Ovary (tissue), 9 donors: ENCODE results near the gene COX4I1. TPM values are rescaled to one million over a fixed set of nuclear protein-coding genes. Genes with fewer than 3 reads are reported as not detected.

Source experiments
- DNase-seq, 5 donors: peaks; one replicate each; pipeline ENCODE4 v3.0.0-alpha.2; 2019 to 2020
- H3K27ac ChIP-seq, 2 donors: fragments of 200-600 bp; one replicate each; pipeline versions ENCODE4 v1.5.1 to v1.8.0; 2019 to 2022
- H3K27me3 ChIP-seq: fragments of 200-600 bp; one replicate; pipeline ENCODE4 v1.8.0; 2022
- H3K36me3 ChIP-seq: fragments of 200-600 bp; sonication (generic); one replicate; pipeline ENCODE4 v1.5.1; 2019
- H3K4me1 ChIP-seq: one replicate; pipeline ENCODE4 v1.8.1; 2013; ENCODE audit warnings: mild to moderate bottlenecking, moderate library complexity; ENCODE audit not compliant: insufficient read depth
- H3K4me3 ChIP-seq: fragments of 200-600 bp; sonication (generic); one replicate; pipeline ENCODE4 v1.5.1; 2017
- H3K9me3 ChIP-seq, 2 donors: fragments of 200-600 bp in 1 of 2; sonication (generic) in 1 of 2; one replicate each; pipeline versions ENCODE4 v1.5.1 to v1.8.1; 2013 to 2019; ENCODE audit warnings: mild to moderate bottlenecking in 1 of 2, moderate library complexity in 1 of 2
- EP300 ChIP-seq: sonication (generic); formaldehyde crosslinking; IDR thresholded peaks from one replicate; pipeline ENCODE4 v1.6.1; 2017; ENCODE audit warnings: antibody characterized with exemption
- POLR2A ChIP-seq: fragments of 450-650 bp; IDR thresholded peaks from one replicate; pipeline ENCODE4 v1.6.1; 2017; ENCODE audit warnings: antibody characterized with exemption, mild to moderate bottlenecking, moderate library complexity
- WGBS, 3 donors: extraction: QIAGEN DNeasy Blood & Tissue Kit in 1 of 3; methylation state at CpG; one replicate each; pipeline versions ENCODE4 v1.1.5 to v1.1.7; 2013 to 2017; 5-methylcytosine and 5-hydroxymethylcytosine counted together
- intact Hi-C, 4 donors: fragments of 100-400 bp; cut with DNase I; formaldehyde crosslinking; loops; one replicate each; pipeline versions ENCODE4 v1.11.0 to v1.15.1; 2022 to 2023
- polyA plus RNA-seq, 2 donors: library from polyadenylated mRNA; stranded (reverse); fragments of 200-250 nt in 1 of 2; fragments of 350-450 nt in 1 of 2; fragmentation: Illumina TruSeq in 1 of 2; extraction: RNeasy Lipid Tissue Mini Kit (QIAGEN cat#74804) in 1 of 2; gene quantifications; one replicate each; pipeline ENCODE4 v1.2.3, GENCODE V29; 2013 to 2014
- total RNA-seq, 7 donors: library from RNA; depleted of rRNA in 2 of 7; stranded (reverse); fragments of >200 nt in 2 of 7; fragmentation: NEBNext Ultra II Directional in 3 of 7; extraction: Animal tissue kit (Norgen Biotek cat#: 25700) in 3 of 7; gene quantifications; one replicate each; pipeline versions ENCODE4 v1.1.0 to v1.2.4, GENCODE V29; 2016 to 2023
- TF ChIP-seq, protein P1 (sequence below), 3 donors: fragments of 450-650 bp in 2 of 3; fragments of 200-600 bp in 1 of 3; IDR thresholded peaks; one replicate each; pipeline versions ENCODE4 v1.5.1 to v1.8.0; 2016 to 2022; ENCODE audit warnings: antibody characterized with exemption in 3 of 3, mild to moderate bottlenecking in 1 of 3
- donor health status: DM: no; HTN: no; CAD: no; lungs with moderate emphysema.
- donor health status: DM: no; HTN: no; CAD: no.
- donor health status: Bipolar disorder and iron deficiency.
- donor health status: DM: yes; HTN: yes; CAD: no.
- donor health status: DM: no; HTN: no; CAD: no.
- donor health status: DM: yes; HTN: yes; CAD: no.

Gene COX4I1
- total and polyA plus RNA-seq, 9 donors: 378 to 750 (median 471) TPM

DNA sequence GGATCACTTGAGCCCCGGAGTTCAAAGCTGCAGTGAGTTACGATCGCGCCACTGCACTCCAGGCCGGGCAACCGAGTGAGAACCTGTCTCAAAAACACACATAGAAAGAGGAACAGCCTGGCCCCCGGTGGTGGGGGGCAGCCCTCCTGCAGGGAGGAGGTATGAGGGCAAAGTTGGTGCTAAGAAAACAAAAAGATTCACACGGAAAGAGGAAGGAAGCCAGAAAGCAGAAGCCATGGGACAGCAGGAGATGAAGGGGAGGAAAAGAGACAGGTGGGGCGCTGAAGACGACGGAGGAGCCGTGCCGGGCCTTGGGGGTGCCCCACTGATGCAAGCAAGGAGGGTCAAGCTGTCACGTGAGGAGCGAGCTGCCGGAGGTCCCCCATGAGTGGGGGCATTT lies 40.4 kb upstream of the COX4I1 start:
- Histone ChIP-seq H3K36me3 (no peaks in the 10 kb centered on the region), H3K27ac (no peak overlapping the region), H3K4me3 (no peak overlapping the region), H3K27me3 (no peaks in the 10 kb centered on the region), H3K4me1 (no peaks in the 10 kb centered on the region), H3K9me3 (no peaks in the 10 kb centered on the region)
- intact Hi-C loops: no loop called here
- WGBS, 3 donors: 26 to 31% (median 29%) methylated on average over 16 of the region's 16 CpGs
- no peak for TF ChIP-seq POLR2A
- TF ChIP-seq, protein P1, sequence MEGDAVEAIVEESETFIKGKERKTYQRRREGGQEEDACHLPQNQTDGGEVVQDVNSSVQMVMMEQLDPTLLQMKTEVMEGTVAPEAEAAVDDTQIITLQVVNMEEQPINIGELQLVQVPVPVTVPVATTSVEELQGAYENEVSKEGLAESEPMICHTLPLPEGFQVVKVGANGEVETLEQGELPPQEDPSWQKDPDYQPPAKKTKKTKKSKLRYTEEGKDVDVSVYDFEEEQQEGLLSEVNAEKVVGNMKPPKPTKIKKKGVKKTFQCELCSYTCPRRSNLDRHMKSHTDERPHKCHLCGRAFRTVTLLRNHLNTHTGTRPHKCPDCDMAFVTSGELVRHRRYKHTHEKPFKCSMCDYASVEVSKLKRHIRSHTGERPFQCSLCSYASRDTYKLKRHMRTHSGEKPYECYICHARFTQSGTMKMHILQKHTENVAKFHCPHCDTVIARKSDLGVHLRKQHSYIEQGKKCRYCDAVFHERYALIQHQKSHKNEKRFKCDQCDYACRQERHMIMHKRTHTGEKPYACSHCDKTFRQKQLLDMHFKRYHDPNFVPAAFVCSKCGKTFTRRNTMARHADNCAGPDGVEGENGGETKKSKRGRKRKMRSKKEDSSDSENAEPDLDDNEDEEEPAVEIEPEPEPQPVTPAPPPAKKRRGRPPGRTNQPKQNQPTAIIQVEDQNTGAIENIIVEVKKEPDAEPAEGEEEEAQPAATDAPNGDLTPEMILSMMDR (IDR thresholded peaks at IDR 0.05): no peak
- TF ChIP-seq EP300: no peak
- DNase-seq: no peak

DNA sequence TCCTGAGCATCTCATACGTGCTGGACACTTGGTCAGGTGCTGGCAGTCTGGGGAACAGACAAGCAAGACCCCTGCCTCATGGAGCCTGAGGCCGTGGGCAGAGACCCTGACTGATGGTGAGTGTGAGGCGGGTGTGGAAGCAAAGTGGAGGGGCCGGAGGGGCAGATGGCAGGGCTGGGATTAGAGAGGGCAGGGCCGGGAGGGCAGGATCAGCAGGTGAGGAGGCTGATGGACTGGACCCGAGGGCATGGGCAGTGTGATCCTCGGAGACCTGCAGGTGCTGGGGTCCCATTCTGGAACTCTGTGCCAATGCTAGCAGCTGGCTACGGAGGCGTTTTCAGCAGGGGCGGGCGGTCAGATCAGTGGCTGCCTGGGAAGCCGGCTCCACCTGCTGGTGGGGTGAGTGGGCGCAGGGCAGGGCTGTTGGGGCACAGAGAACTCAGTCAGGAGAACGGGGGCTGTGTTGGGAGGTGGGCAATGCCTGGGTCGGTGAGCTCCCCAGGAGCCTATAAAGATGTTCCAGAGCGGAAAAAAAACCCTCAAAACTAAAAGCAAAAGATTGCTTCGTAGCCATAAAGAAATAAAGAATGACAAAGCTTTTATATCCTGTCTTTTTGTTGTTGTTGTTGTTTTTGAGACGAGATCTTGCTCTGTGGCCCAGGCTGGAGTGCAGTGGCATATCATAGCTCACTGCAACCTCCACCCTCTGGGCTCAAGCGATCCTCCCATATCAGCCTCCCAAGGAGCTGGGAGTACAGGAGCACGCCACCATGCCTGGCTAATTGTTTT lies 39.7 kb upstream of the COX4I1 start:
- no peak overlapping the region for H3K27ac ChIP-seq
- H3K4me3 ChIP-seq: no peak overlapping the region
- H3K27me3 ChIP-seq: no peaks in the 10 kb centered on the region
- no peaks in the 10 kb centered on the region for H3K36me3 ChIP-seq
- H3K9me3 ChIP-seq: no peaks in the 10 kb centered on the region
- H3K4me1 ChIP-seq: no peaks in the 10 kb centered on the region
- no peak for DNase-seq
- TF ChIP-seq POLR2A (no peak), EP300 (no peak)
- TF ChIP-seq, protein P1 (IDR thresholded peaks at IDR 0.05): no peak
- WGBS, 3 donors: 55 to 66% (median 56%) methylated on average over 20 of the region's 20 CpGs
- intact Hi-C loops: no loop called here

DNA sequence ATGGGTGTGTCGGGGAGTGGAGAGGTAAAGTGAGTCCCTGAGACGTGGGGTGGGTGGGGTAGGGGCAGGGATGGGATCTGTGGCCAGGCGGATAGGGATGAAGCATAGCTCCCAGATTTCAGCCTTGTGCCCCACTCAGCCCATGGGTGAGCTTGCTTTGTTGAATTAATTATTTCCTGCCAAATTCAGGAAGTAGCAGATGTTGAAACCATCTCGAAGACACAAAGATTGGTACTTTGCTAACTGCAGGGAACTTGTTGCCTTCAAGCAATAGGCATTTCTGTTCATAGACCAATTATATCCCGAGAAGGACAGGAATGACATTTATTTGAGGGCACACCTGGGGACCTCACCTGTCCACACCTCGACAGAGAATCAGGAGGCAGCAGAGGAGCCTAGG lies 37.6 kb upstream of the COX4I1 start:
- Histone ChIP-seq H3K36me3 (no peaks in the 10 kb centered on the region), H3K4me1 (no peaks in the 10 kb centered on the region), H3K9me3 (no peaks in the 10 kb centered on the region), H3K4me3 (no peak overlapping the region), H3K27me3 (no peaks in the 10 kb centered on the region), H3K27ac (no peak overlapping the region)
- intact Hi-C loops: no loop called here
- no peak for TF ChIP-seq POLR2A
- TF ChIP-seq EP300: no peak
- TF ChIP-seq, protein P1 (IDR thresholded peaks at IDR 0.05): no peak
- DNase-seq: no peak
- WGBS, 3 donors: 73 to 79% (median 78%) methylated on average over 6 of the region's 6 CpGs

DNA sequence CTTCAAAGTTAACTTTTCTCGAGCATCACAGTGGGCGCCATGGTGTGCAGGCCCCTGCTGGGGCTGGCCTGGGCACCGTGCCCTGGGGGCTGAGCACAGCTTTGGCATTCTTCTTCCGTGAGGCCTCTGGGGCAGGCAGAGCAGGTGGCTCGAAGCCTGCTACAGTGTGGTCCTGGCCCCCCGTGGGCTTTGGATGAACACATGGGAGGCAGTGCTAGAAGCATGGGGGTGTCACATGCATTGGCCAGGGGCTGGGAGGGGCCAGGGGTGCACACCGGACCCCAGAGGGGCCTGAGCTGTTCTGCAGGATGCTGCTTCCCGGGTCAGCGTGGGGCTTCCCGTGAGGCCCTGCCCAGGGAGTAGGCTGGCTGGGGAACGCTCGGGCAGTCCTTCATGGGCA lies 36.5 kb upstream of the COX4I1 start:
- H3K4me1 ChIP-seq: no peaks in the 10 kb centered on the region
- no peaks in the 10 kb centered on the region for H3K36me3 ChIP-seq
- intact Hi-C loops: no loop called here
- TF ChIP-seq, protein P1 (IDR thresholded peaks at IDR 0.05): no peak
- TF ChIP-seq EP300 (no peak), POLR2A (no peak)
- H3K9me3 ChIP-seq: no peaks in the 10 kb centered on the region
- H3K4me3 ChIP-seq: no peak overlapping the region
- H3K27me3 ChIP-seq: no peaks in the 10 kb centered on the region
- H3K27ac ChIP-seq: no peak overlapping the region
- WGBS, 3 donors: 79 to 82% (median 80%) methylated on average over 10 to 12 of the region's 12 CpGs
- DNase-seq: no peak
